Measurements from ENCODE around the gene AMIGO3.
A peak's percentile ranks its signal among the peaks of the same experiment; 100 is the strongest.
"Not testable (repeated sequence)": the region's sequence is repeated elsewhere in the genome, so short reads cannot be mapped to it uniquely, and the experiment has no call there.

The AMIGO3 gene, protein sequence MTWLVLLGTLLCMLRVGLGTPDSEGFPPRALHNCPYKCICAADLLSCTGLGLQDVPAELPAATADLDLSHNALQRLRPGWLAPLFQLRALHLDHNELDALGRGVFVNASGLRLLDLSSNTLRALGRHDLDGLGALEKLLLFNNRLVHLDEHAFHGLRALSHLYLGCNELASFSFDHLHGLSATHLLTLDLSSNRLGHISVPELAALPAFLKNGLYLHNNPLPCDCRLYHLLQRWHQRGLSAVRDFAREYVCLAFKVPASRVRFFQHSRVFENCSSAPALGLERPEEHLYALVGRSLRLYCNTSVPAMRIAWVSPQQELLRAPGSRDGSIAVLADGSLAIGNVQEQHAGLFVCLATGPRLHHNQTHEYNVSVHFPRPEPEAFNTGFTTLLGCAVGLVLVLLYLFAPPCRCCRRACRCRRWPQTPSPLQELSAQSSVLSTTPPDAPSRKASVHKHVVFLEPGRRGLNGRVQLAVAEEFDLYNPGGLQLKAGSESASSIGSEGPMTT

DNA sequence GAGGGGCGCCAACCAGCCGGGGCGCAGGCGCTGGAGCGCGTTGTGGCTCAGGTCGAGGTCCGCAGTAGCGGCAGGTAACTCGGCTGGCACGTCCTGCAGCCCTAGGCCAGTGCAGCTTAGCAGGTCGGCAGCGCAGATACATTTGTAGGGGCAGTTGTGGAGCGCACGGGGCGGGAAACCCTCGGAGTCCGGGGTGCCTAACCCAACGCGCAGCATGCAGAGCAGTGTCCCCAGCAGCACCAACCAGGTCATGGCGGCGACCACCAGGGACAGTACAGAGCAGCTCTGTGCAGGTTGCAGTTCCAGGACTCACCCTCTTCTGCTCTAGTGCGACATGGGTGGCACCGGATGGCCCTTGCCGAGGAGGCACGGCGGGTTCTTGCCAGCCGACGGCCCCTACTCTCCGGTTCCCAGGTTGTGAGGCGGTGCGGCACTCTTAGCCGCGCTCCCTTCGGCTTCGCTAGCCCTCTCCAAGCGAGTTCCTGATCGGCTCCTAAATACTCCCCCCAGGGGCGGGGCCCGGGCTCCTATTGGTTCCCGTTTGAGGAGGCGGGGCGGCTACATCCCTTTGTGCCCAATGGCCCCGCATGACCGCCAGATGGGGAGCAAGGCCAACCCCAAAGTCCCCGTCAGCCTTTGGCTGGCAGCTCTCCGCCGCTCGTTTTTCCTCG lies at the start of gene AMIGO3:
Gene AMIGO3, minus strand, starts transcription at position 471 of the 671 bp plus-strand sequence. Its CDS starts 219 bp downstream, at position 252.
- FAIRE-seq (peak; percentile 48), DNase-seq (ENCODE audit: insufficient read length, low spot score) (peak; percentile 90)

DNA sequence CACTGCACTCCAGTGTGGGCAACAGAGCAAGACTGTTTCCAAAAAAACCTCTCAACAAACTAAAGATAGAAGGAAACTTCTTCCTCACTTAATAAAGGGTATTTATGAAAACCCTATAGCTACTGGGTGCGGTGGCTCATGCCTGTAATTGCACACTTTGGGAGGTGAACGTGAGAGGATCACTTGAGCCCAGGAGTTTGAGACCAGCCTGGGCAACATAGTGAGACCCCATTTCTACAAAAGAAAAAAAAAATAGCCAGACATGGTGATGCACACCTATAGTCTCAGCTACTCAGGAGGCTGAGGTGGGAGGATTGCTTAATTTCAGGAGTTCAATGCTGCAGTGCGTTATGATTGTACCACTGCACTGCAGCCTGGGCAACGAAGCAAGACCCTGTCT lies 44.5 kb upstream of the AMIGO3 start:
- no peak for FAIRE-seq
- no peak for DNase-seq (ENCODE audit: insufficient read length, low spot score)

DNA sequence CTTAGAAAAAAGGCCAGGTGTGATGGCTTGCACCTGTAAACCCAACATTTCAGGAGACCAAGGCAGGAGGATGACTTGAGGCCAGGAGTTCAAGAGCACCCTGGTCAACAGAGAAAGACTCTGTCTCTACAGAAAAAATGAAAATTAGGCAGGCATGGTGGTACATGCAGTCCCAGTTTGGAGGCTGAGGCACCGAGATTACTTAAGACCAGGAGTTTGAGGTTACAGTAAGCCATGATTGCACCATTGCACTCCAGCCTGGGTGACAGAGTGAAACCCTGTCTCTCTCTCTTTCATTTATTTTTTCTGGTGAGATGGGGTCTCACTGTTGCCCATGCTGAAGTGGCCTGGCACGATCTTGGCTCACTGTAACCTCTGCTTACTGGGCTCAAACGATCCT lies 42.2 kb upstream of the AMIGO3 start:
- DNase-seq (ENCODE audit: insufficient read length, low spot score) (no peak), FAIRE-seq (no peak)

DNA sequence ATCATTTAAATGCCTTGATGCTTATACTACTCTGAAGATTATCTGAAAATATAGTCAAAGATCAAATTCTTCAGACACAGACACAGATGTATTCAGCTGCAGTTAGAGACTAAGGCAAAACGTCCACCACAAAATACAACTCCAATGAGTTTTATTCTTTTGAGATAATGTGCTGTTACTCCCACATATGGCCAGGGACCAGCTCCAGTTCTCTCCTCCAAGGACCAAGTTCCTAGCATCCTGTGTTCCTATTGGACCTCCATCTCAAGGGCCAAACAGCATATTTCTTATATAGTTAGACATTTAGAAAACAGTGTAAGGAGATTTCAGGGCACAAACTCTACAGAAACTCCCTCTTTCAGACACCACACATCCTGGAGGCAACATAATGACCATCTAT lies 39.7 kb upstream of the AMIGO3 start:
- FAIRE-seq, result no peak
- DNase-seq (ENCODE audit: insufficient read length, low spot score), result no peak

DNA sequence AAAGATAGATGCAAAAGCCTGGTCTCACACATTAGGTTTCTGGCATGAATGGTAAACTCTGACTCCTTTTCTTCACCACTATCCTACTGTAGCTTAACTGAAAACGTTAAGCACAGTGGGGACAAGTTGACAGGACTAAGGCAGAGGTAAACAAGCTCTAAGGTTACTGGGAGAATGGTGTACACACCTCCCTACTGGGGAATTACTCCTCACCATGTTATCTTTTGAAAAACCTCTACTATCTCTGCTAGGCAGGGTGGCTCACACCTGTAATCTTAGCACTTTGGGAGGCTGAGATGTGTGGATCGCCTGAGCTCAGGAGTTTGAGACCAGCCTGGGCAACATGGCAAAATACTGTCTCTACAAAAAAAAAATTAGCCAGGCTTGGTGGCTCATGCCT lies 37.7 kb upstream of the AMIGO3 start:
- no peak for FAIRE-seq
- no peak for DNase-seq (ENCODE audit: insufficient read length, low spot score)

DNA sequence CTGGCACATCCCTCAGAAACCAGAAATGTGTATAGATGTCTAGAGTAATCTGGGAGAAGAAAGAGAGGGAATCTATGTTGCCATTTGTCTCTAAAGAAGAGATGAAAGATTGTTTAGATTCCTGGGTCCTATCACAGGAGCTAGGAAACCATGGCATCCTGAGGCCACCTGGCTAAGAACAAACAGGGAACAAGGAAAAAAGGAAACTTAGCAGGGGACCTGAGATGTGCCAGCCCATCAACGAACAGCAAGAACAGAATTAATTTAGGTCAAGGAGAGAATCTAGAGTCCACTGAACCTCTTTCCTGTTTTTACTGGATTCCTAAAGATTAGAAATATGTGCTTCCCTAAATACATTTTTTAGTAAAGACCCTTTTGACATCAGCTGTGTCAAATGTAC lies 36.6 kb upstream of the AMIGO3 start:
- DNase-seq (ENCODE audit: insufficient read length, low spot score), result no peak
- FAIRE-seq, result no peak

DNA sequence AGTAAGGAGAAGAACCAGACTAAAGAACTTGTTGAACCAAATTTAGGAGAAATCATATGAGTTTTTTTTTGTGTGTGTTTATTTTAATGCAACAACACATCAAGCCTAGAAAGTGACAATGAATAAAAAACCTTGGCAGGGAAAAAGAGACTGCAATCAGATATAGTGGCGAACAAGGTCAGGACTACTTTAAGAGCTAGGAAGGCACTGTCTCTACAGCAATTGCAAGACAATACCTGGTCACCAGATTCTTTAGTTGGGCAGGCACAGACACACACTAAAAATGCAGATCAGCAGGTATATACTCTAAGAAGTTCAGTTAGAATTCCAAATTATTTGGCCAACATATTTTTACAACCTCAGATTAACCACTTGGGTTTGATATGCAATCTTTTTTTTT lies 35.1 kb upstream of the AMIGO3 start:
- DNase-seq (ENCODE audit: insufficient read length, low spot score), result no peak
- FAIRE-seq, result no peak

DNA sequence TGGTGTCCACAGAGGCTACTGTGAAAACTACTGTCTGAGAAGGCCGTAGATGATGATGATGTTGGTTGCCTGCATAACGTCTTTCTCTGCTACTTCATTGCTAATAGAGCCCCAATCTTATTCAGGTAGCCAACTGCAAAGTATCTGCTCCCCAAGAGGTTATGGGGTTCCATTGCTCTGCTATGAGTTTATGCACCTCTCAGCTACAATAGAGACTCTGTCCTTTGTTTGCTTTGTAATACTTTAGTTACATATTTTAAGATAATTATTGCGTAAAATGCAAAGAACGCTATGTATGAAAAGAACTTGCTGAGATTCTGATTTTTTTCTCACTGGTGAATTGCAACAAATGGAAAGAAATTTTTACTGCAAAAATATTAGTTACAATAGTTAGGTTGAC lies 32.0 kb upstream of the AMIGO3 start:
- DNase-seq (ENCODE audit: insufficient read length, low spot score) (no peak), FAIRE-seq (no peak)

DNA sequence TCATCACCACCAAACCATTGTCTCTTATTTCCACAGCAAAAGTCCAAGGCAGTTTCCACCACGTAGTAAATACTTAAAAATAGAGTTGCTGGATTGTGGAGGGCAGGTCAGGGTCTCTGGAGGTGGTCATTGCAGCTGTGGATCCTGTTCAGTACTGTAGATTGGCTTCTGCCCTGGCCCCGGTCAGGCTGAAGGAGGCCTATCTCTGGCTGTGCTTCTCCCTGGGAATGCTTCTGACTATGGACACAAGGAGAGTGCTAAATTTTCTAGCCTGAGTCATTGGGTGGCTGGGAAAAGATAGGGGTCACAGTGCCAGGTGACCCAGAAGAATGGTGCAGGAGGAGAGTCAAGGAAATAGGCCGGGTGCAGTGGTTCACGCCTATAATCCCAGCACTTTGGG lies 30.6 kb upstream of the AMIGO3 start:
- DNase-seq (ENCODE audit: insufficient read length, low spot score), result no peak
- no peak for FAIRE-seq

DNA sequence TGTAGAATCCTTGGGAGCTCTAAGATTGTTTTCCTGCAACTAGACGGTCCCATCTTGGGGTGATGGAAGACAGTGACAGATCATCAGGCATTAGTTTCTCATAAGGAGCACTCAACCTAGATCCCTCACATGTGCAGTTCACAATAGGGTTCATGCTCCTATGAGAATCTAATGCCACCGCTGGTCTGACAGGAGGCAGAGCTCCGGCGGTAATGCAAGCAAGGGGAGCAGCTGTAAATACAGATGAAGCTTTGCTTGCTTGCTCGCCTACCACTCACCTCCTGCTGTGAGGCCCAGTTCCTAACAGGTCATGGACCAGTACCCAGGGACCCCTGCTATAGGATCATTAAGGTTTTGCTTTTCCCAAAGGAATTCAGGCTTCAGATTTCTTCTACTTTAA lies 29.4 kb upstream of the AMIGO3 start:
- not testable (repeated sequence) for DNase-seq (ENCODE audit: insufficient read length, low spot score); FAIRE-seq

DNA sequence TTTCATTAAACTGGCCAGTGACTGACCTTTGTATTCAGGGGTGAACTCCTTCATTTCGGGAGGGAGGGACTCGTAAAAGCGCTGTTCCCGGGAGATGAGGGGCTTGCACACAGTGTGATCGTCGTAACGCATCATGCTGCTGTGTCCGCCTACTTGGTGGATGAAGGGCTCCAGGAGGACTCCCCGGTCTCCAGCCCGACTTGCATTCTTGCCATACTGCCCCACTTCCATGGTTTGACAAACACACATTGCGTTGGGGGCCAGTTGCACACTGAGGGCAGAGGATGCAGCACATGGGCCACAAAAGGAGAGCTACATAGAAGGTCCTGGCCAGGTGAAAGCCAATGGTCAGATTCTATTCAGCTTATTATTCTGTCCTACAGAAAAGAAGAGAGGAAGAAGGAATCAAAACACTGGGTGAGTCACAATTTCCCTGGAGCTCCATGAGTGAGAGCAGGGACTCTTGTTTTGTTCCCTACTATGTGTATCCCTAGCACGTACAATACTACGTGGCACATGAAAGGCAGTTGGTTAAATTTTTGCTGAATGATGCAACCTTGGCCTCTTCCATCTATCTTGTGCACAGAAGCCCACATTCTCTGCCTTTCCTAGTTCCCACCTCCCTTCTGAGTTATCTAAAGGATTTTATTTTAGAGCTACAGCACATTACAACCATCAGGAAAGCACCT lies 28.5 kb upstream of the AMIGO3 start:
- DNase-seq (ENCODE audit: insufficient read length, low spot score) (peak; percentile 48), FAIRE-seq (no peak)

DNA sequence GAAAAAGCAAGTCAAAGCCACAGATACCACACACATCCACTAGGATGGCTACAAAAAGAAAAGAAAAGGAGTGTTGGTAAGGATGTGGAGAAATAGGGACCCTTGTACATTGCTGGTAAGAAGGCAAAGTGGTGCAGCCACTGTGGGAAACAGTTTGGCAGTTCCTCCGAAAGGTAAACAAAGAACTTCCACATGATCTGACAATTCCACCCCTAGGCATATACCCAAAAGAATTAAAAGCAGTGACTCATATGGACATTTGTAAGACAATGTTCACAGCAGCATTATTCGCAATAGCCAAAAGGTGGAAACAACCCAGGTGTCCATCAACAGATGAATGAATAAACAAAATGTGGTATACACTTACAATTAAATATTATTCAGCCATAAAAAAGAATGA lies 26.5 kb upstream of the AMIGO3 start:
- DNase-seq (ENCODE audit: insufficient read length, low spot score) (no peak), FAIRE-seq (no peak)

DNA sequence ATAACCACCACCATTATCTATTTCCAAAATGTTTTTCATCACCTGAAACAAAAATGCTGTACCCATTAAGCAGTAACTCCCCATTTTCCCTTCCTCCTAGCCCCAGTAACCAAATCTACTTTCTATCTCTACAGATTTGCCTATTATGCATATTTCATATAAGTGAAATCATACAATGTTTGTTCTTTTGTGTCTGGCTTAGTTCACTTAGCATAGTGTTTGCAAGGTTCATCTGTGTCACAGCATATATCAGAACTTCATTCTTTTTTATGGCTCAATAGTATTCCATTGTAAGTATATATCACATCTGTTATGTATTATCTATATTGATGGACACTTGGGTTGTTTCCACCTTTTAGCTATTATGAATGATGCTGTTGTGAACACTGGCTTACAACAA lies 20.9 kb upstream of the AMIGO3 start:
- DNase-seq (ENCODE audit: insufficient read length, low spot score) (no peak), FAIRE-seq (no peak)

DNA sequence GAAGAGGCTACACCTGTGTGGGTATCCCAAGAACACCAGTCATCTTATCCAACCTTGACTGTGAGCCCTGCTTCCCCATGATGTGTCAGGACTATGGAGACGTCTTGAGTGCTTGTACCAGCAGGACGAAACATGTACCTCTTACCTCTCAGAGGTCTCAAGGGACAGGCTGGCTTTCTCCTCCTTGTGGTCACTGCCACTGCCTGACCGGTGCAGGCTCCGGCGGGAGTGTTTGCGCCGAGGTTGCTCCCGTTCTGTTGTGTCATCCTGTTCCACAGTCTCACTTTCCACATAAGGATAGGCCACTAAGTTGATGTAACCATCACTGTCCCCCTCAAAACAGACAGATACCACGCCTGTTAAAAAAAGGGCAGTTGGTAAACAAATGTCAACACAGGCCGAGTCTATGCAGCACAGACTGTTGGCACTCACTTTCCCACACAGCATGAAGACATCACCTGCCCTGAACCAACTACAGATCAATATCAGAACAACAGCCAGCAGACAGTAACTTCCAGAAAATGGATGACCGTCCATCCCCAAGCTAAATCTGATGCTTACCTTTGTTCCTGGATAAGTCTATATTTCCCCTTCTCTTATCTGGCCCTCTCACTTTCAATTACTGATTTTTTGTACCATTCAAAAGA lies 18.7 kb upstream of the AMIGO3 start:
- no peak for DNase-seq (ENCODE audit: insufficient read length, low spot score)
- peak; percentile 72 for FAIRE-seq

DNA sequence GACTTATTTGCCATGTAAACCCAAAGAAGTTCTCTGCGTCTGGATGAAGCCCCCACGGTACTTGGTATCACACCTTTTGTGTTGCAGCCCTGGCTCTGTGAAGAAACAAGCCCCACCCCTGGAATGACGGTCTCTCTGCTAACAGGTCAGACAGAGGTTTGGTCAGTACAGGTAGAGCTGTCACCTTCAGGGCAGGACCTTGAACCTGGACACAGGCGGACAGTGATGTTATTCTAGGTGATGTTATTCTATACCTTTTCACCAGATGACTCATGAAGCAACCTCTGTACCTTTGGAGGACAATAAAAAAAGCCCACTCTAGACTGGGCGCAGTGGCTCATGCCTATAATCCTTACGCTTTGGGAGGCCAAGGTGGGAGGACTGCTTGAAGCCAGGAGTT lies 15.3 kb upstream of the AMIGO3 start:
- DNase-seq (ENCODE audit: insufficient read length, low spot score) (no peak), FAIRE-seq (no peak)

DNA sequence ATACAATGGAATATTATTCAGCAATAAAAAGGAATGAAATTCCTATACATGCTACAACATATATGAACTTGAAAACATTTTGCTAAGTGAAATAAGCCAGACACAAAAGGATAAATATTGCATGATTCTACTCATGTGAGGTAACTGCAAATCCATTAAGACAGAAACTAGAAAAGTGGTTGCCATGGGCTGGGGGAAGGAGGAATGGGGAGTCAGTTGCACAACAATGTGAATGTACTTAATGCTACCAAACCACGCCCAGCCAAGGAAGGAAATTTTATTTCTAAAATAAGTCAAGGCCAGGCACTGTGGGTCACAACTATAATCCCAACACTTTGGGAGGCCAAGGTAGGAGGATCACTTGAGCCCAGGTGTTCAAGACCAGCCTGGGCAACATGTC lies 14.1 kb upstream of the AMIGO3 start:
- DNase-seq (ENCODE audit: insufficient read length, low spot score) (no peak), FAIRE-seq (peak; percentile 54)

DNA sequence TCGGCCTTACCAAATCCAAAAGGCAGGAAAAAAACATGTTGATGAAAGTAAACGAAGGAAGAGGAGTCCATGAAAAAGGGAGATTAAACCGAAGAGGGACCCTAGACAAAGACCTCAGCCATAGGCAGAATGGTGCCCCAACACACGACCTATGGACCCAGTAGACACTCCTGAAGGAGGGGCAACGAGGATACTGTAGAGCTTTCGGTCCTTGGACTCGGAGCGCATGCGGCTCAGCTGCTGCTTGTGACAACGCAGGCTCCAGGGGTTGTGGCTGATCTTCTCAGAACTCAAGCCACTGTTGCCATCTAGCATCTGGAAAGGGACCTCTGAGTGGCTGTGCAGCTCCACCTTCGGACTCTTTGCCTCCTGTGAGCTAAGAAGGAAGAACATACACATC lies 13.1 kb upstream of the AMIGO3 start:
- FAIRE-seq, result no peak
- no peak for DNase-seq (ENCODE audit: insufficient read length, low spot score)

DNA sequence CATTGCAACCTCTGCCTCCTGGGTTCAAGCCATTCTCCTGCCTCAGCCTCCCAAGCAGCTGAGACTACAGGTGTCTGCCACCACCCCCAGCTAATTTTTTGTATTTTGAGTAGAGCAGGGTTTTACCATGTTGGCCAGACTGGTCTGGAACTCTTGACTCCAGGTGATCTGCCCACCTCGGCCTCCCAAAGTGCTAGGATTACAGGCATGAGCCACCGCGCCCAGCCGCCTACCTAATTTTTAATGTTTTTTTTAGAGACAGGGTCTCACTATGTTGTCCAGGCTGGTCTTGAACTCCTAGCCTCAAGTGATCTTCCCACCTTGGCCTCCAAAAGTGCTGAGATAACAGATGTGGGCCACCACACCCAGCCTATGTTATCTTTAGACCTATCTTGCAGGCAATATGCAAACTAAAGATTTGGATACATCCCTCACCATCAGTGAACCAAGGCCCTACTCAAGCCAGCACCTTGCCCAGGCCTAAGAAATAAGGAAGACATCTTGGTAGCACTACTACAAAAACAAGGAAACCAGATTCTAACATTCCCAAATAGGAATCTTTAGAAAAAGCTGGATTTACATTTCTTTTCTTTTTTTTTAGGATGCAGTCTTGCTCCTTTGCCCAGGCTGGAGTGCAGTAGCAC lies 10.6 kb upstream of the AMIGO3 start:
- no peak for FAIRE-seq
- no peak for DNase-seq (ENCODE audit: insufficient read length, low spot score)

DNA sequence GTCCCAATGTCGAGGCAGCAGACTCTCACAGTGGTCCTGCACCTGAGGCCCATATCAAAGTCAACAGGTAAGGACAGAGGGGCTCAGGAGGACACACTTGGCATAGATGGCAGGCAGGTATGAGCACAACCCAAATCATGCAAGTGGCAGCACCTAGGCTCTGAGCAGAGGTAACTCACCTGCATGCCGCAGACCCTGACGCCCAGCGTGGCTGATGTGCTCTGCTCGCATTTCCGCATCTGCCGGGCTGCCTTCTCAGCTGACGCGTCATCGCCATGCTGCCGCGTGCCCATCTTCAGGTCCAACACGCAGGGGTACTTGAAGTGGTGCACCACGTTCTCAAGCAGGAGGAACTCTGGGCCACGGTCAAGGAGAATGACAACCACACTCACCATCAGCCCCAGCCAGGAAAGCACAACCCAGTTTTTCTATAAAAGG lies 8.5 kb upstream of the AMIGO3 start:
- FAIRE-seq (no peak), DNase-seq (ENCODE audit: insufficient read length, low spot score) (no peak)

DNA sequence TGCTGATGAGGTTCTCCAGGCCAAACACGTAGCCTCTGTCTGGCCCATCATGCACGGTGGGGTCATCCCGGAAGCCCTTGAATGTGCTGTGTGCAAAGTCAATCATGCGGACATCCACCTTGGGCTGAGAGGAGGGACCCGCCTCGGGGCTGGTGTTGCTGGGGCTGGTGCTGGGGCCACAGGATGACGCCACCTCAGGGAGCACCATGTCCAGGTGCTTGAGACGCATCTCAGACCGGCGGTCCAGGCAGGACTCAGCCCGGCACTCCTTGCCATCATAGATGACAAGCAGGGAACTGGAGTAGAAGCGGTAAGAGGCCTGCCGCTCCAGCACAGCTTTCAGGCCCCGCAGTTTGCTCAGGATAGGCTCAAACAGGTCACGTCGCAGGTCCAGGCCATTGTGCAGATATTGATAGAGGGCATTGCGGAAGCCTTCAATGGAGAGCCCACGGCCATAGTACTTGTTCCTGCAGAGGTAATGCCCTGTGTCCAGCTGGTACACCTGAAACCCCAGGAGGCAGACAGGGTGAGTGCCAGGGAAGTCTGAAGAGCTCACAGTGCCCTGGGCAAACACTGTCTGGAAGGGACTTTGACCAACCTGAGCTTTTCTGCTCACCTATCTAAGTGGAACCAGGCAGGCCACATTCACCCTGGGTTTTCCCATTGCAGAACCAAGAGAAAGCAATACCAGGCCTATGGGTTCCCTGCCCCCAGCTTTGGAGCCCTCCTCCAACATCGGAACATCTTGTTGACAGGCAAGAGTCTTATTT lies 7.9 kb upstream of the AMIGO3 start:
- no peak for DNase-seq (ENCODE audit: insufficient read length, low spot score)
- no peak for FAIRE-seq
